Dedifferentiated amniotic fluid mesenchymal stem cell (primary cell): ENCODE results near the gene GRN.
"Not testable (repeated sequence)": the region's sequence is repeated elsewhere in the genome, so short reads cannot be mapped to it uniquely, and the experiment has no call there.

Experiments used
- DNase-seq: peaks from one replicate; pipeline ENCODE4 v3.0.0-alpha.2; 2016; ENCODE audit errors: extremely low spot score

Gene GRN

DNA sequence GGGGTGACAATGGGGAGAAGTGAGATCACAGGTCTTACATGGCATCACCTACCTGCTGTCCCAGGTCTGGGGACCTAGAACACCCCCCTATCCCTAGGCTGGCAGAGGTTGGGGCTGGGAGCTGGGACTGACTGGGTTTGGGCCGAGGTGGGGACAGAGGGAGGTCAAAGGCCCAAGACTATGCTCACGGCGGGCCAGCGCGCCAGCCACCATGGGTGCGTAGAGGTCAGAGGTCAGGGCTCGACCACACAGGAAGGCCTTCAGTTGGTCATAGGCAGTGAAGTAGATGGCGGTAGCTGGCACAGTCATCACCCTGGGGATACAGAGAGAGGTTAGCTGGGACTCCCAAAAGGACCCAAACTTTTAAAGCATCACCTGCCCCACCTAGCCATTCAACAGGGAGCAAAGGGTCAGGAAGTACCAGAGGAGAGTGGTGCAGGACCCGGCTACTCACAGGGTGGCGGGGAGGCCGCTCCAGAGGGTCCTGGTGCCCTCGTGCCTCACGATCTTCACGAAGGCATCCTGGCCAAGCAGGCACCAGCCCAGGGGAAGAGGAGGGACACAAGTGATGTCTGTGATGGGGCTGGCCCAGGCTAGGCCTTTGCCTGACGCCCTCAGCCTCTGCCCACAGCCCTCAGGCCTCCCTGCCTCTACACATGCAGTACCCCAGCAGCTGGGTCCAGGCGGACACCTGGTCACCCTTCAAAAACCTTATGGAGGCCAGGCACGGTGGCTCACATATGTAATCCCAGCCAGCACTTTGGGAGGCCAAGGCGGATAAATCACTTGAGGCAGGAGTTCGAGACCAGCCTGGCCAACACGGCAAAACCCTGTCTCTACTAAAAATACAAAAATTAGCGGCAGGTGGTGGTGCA lies 23.6 kb upstream of the GRN start:
- DNase-seq, result no peak

GRCh38 chr17:44322236-44322895 lies 22.7 kb upstream of the GRN start:
- DNase-seq, result no peak

GRCh38 chr17:44323359-44324091 lies 21.6 kb upstream of the GRN start:
- no peak for DNase-seq

GRCh38 chr17:44324092-44324570 lies 21.0 kb upstream of the GRN start:
- DNase-seq, result no peak

DNA sequence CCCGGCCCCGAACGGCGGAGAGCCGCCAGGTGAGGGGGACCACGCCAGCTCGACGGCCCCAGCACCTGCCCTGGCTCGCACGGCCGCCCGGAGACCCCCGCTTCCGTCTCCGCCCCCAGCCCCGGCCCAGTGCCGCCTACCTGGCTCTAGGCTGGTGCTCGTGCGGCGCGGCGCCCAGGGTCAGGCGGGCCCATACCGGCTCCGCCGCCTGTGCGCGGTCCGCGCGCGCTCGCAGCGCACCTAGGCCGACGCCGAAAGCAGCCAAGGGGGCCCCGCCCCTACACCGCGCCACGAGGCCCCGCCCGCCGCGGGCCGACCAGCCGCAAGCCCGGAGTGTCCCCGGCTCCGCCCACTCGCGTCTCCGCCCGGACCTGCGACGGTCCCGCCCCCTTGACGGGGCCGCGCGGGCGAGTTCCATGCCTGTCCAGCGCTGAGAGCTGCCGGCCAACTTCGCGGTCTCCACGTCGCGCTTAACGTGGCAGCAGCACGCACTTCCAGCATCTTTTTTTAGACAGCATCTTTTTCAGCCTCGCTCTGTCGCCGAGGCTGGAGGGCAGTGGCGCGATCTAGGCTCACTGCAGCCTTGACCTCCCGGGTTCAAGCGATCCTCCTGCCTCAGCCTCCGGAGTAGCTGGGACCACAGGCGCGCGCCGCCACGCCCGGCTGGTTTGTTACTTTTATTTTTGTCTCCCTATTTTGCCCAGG lies 20.4 kb upstream of the GRN start, which contains the start of gene SLC25A39:
Gene SLC25A39 (minus strand): TSS at position 253 of the 705 bp plus-strand sequence. CDS start 1,261 bp downstream, outside the sequence.
- DNase-seq, result peak; percentile 89

DNA sequence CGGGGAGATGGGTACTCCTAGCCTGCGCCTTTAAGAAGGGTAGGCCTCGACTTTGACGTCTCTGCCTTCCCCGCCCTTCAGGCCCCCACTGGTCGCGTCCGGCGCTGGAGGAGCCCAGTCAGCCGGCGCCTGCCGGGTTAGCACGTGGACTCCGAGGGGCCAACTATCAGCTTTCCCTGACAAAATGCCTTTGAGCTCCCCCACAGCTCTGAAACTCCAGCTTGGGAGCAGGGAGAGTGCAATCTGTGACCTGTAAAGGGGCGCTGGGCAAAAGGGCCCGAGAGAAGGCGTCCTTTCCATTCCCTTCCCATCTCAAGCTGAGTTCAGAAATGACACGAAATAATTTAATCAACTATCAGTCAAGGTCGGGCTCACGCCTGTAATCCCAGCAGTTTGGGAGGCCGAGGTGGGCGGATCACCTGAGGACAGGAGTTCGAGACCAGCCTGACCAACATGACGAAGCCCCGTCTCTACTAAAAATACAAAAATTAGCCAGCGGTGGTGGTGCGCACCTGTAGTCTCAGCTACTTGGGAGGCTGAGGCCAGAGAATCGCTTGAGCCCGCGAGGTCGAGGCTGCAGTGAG lies 18.1 kb upstream of the GRN start:
- DNase-seq, result peak; percentile 95

DNA sequence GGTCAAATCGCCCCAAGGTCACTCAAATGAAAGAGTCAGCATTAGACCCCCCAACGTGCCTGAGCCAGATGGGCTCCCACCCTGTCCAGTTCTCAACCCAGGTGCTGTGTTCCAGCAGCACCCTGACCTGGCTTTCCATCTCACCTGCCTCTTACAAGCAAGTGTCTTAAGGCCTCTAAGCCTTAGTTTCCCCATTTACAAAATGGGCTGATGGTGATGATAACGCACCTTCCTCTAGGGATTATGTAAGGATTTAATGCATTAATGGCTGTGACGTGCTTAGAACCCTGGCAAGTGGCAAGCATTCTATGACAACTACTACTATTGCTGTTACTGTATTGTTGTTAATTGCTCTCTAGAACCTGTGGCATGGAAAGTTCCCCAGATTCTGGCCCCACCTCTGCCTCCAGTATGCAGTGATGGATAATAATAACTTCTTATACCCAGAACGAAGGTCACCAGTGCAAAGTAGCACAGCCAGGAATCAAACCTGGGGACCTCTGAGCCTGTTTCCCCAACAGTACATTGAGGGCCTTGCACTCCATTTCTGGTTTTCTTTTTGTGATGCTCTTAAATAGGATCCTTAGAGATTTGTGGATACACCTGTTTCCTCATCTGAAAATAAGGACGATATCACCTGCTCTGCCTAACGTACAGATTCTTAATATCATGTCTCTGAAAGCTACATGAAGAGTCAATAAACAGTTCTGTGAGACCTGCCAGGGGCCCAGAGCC lies 17.2 kb upstream of the GRN start:
- DNase-seq, result no peak

- DNase-seq, result not testable (repeated sequence)
These were observed 15.6 kb upstream of the GRN start for GRCh38 chr17:44329516-44329915.

DNA sequence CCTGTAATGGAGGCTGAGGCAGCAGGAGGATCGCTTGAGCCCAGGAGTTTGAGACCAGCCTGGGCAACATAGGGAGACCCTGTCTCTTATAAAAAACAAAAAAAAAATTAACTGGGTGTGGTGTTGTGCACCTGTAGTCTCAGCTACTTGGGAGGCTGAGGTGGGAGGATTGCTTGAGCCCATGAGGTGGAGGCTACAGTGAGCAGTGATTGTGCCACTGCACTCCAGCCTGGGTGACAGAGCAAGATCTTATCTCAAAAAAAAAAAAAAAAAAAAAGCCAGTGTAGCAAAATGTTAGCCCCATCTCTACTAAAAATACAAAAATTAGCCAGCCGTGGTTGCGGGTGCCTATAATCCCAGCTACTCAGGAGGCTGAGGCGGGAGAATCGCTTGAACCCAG lies 14.8 kb upstream of the GRN start:
- not testable (repeated sequence) for DNase-seq

- DNase-seq, result peak; percentile 79
These were observed 13.8 kb upstream of the GRN start for GRCh38 chr17:44331249-44331760.

DNA sequence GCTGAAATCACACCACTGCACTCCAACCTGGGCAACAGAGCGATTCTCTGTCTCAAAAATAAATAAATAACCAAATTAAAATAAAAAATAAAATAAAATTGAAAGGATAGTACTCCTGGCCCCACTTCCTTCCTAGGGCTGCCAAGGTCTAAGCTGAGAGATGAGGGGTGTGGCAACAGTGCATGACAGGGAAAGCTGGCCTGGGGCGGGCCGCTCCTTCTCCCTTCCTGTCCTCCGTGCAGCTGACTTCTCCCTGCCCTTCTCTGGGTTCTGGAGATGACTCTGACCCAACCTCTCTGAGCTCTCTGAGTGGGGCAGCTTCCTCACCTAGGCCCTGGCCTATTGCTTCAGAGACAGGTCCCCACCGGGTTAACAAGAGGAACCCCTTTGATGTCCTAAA lies 11.7 kb upstream of the GRN start:
- no peak for DNase-seq

- DNase-seq, result no peak
These were observed 10.8 kb upstream of the GRN start for GRCh38 chr17:44334315-44334714.

DNA sequence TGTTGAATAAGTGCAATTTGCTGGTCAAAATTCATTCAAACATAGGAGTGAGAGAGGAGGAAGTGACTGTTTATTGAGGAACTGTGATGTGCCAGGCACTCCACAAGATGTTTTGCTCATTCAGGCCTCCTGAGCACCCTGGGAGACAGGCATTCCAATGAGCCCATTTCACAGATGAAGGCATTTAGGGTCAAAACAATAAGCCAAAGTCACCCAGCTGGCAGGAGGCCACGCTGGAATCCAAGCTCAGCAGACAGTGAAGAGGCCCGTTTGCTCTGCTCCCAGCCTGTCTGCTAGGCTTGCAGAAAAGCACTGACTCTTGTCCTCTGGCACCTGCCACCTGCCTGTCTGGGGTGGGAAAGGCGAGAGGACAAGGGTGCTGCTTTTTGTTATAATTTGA lies 10.4 kb upstream of the GRN start:
- no peak for DNase-seq

- DNase-seq, result no peak
These were observed 9.5 kb upstream of the GRN start for GRCh38 chr17:44335564-44335963.

DNA sequence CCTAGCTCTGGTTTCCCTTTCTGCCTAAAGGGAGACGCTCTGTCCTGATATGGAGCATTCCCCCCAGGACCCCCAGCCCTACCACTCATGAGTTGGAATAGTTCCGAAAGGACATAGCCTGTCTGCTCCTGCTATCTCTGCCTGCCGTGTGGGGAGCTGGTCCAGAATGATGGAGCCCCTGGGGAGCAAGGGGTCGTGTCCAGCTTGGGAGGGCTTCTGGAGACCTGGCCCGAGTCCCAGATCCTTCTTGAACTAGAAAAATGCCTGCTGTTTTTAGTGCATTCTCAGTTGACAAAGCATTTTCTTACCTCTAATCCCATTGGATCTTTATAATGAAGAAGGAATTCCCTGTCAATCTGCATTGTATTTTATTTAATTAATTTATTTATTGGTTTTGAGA lies 9.1 kb upstream of the GRN start:
- DNase-seq, result no peak

DNA sequence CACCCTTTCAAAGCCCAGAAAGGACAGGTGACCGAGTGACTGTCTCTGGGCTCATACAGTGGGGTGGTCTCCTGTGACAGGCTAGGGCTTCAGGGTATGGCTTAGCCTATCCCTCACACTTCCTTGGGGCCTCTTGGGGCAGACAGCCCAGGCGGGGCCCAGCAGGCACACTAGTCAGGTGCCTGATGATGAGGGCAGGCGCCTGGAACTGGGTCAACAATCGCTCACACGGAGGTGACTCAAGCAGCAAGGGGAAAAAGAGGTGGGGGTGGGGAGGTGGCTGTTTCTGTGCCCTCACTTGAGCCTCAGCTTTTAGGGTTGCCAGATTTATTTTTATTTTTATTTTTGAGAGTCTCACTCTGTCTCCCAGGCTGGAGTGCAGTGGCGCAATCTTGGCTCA lies 6.4 kb upstream of the GRN start:
- no peak for DNase-seq

DNA sequence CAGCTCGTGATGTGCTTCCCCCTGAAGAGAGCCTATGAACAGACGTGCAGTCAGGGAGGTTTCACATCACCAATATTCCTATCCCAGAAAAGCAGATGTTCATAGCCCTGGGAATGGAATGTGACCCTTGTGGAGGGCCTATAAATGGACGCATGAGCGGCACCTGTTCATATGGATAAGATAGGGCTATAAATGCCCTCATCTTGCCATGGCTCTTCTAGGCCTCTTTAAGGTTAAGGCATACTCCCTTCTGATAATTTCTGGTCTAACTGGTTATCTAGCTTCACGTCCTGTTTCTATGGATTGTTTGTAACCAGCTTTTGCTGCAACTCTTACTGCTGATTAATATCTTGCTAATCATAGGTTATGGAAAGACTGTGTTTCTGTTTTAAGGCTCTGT lies 4.5 kb upstream of the GRN start:
- not testable (repeated sequence) for DNase-seq

DNA sequence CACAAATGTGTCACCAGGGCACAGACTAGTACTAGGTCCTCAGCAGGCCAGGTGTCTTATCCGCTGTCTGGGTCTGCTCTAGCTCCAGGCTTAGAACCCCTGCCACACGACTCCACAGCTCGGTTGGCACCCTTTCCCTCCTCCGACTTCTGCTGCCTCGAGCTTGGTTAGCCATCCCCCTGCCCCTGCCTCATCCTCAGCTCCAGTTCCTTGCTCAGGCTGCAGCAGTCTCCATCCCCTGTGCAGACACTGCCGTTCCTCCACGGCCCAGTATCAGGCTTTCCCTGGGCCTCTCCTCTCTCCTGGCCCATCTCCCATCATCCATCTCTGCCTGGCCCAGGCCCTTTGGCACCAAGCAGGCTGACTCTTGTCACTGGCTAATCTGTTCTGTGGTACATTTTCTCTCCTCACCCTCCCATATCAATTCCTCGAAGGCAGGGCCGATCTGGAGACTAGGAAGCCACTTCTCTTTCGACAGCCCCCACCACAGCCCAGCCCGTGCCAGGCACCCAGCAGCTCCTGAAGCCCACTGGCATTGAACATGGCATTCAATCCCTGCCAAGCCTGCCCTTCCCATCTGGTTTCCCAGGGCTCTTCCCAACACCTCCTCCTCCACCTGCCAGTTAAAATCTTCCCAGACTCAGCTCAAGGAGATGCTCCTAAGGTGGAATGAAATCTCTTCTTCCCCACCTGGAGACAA lies 1.4 kb upstream of the GRN start:
- DNase-seq, result no peak

DNA sequence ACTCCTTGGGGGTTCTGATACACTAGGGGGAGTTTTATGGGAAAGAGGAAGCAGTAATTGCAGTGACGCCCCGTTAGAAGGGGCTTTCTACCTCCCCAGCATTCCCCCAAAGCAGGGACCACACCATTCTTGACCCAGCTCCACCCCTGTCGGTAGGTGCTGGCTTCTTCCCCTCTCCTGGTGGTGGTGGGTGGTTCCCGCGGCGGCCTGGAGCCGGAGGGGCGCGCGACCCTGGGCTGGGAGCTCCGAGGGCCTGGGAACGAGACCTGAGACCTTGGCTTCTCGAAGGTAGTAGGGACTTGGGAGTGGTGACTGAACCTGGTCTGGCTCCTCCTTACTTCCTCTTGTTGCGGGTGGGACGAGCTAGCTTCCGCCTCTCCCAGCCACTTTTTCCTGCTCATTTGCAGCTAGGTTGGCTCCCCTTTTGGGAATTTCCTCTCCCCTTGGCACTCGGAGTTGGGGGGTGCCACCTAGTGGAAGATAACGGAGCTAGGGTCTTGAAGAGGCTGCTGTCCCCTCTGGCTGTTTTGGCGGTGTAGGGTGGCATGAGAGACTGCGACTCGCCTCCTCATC lies 438 bp downstream of the GRN start:
- DNase-seq, result peak; percentile 53
